Uterus (tissue), 2 donors: ENCODE data around the gene MADD.

ENCODE experiments used
- CTCF ChIP-seq, 4 experiments: fragments of 200-600 bp in 2 of 4; fragments of 450-650 bp in 2 of 4; sonication (generic) in 2 of 4; IDR thresholded peaks; one replicate each; pipeline ENCODE4 v1.5.1; 2016 to 2019; ENCODE audit warnings: antibody characterized with exemption in 4 of 4, mild to moderate bottlenecking in 2 of 4, moderate library complexity in 1 of 4
- POLR2A ChIP-seq, 2 donors: fragments of 450-650 bp; IDR thresholded peaks; one replicate each; pipeline ENCODE4 v1.6.1; 2016; ENCODE audit warnings: antibody characterized with exemption in 2 of 2, mild to moderate bottlenecking in 1 of 2, moderate library complexity in 1 of 2

GRCh38 chr11:47271961-47272661 is 2.2 kb downstream of the MADD start:
- TF ChIP-seq POLR2A (IDR thresholded peaks at IDR 0.05) (no peak), CTCF (IDR thresholded peaks at IDR 0.05) (no peak)
